Esophagus muscularis mucosa (tissue), 4 donors: ENCODE data around the gene PTPRN2. TPM values are rescaled to one million over a fixed set of nuclear protein-coding genes. Genes with fewer than 3 reads are reported as not detected.

Experiments
- DNase-seq: peaks from one replicate; pipeline ENCODE4 v3.0.0-alpha.2; 2017; ENCODE audit errors: extremely low spot score
- H3K27ac ChIP-seq, 4 donors: fragments of 200-600 bp; sonication (generic); replicated peaks in 1 of 4; 1 replicate in 3 of 4; 2 replicates in 1 of 4; pipeline ENCODE4 v1.5.1; 2016 to 2019; ENCODE audit warnings: mild to moderate bottlenecking in 1 of 4
- H3K27me3 ChIP-seq, 4 donors: fragments of 200-600 bp; sonication (generic); one replicate each; pipeline versions ENCODE4 v1.5.1 to v1.6.0; 2016 to 2019
- H3K36me3 ChIP-seq, 4 donors: fragments of 200-600 bp; sonication (generic); one replicate each; pipeline ENCODE4 v1.5.1; 2016 to 2019
- H3K4me1 ChIP-seq, 4 donors: fragments of 200-600 bp; sonication (generic); one replicate each; pipeline ENCODE4 v1.5.1; 2016 to 2019
- H3K4me3 ChIP-seq, 4 donors: fragments of 200-600 bp; sonication (generic); 1 replicate in 2 of 4; 2 replicates in 2 of 4; pipeline ENCODE4 v1.5.1; 2016 to 2019; ENCODE audit warnings: mild to moderate bottlenecking in 4 of 4, moderate library complexity in 1 of 4
- H3K9me3 ChIP-seq, 4 donors: fragments of 200-600 bp; sonication (generic); 1 replicate in 3 of 4; 2 replicates in 1 of 4; pipeline ENCODE4 v1.5.1; 2016 to 2019
- CTCF ChIP-seq, 3 experiments: fragments of 200-600 bp in 2 of 3; fragments of 450-650 bp in 1 of 3; sonication (generic) in 2 of 3; IDR thresholded peaks; one replicate each; pipeline ENCODE4 v1.5.1; 2017 to 2019; ENCODE audit warnings: antibody characterized with exemption in 3 of 3, mild to moderate bottlenecking in 2 of 3, moderate library complexity in 1 of 3
- EP300 ChIP-seq: sonication (generic); formaldehyde crosslinking; IDR thresholded peaks from one replicate; pipeline ENCODE4 v1.6.1; 2017; ENCODE audit warnings: antibody characterized with exemption
- POLR2A ChIP-seq: fragments of 450-650 bp; IDR thresholded peaks from one replicate; pipeline ENCODE4 v1.6.1; 2017; ENCODE audit warnings: antibody characterized with exemption, moderate library complexity, mild to moderate bottlenecking, low read depth
- POLR2AphosphoS5 ChIP-seq, 2 donors: sonication (generic); formaldehyde crosslinking; IDR thresholded peaks; one replicate each; pipeline ENCODE4 v1.6.1; 2017; ENCODE audit warnings: antibody characterized with exemption in 2 of 2
- WGBS: methylation state at CpG from one replicate; pipeline ENCODE4 v1.1.5; 2018; 5-methylcytosine and 5-hydroxymethylcytosine counted together
- intact Hi-C: fragments of 100-400 bp; cut with DNase I; formaldehyde crosslinking; loops from one replicate; pipeline ENCODE4 v1.15.1; 2023
- total RNA-seq, 4 donors: library from RNA; depleted of rRNA; stranded (reverse); fragments of >200 nt; gene quantifications; one replicate each; pipeline versions ENCODE4 v1.1.0 to v1.2.1, GENCODE V29; 2016

The PTPRN2 gene
- total RNA-seq, 4 donors from 2014 or later = 2.1 to 3.1 (median 3.1) TPM

- H3K27ac ChIP-seq = no peak overlapping the region
- no peaks in the 10 kb centered on the region for H3K36me3 ChIP-seq
- H3K27me3 ChIP-seq = no peaks in the 10 kb centered on the region
- 83% methylated on average over 4 of the region's 4 CpGs for WGBS
- no peak for DNase-seq
- H3K9me3 ChIP-seq = peaks cover 0 to under 1% (median 0%) of the 10 kb centered on the region in 4 donors
- no peaks in the 10 kb centered on the region for H3K4me1 ChIP-seq
- intact Hi-C loops = no loop called here
- no peak for TF ChIP-seq CTCF (IDR thresholded peaks at IDR 0.05)
- TF ChIP-seq POLR2AphosphoS5 (IDR thresholded peaks at IDR 0.05) = no peak
- TF ChIP-seq EP300 = no peak
- TF ChIP-seq POLR2A = no peak
- no peak overlapping the region for H3K4me3 ChIP-seq
These were observed 780.1 kb downstream of the PTPRN2 start for GRCh38 chr7:157807510-157807909.

GRCh38 chr7:157806711-157807110 lies 780.9 kb downstream of the PTPRN2 start:
- no peak overlapping the region for H3K4me3 ChIP-seq
- no peaks in the 10 kb centered on the region for H3K4me1 ChIP-seq
- TF ChIP-seq CTCF (IDR thresholded peaks at IDR 0.05) = no peak
- no peak for TF ChIP-seq POLR2A
- TF ChIP-seq EP300 = no peak
- TF ChIP-seq POLR2AphosphoS5 (IDR thresholded peaks at IDR 0.05) = no peak
- H3K9me3 ChIP-seq = peaks cover 0 to 8% (median 0%) of the 10 kb centered on the region in 4 donors
- DNase-seq = no peak
- no peaks in the 10 kb centered on the region for H3K36me3 ChIP-seq
- H3K27ac ChIP-seq = no peak overlapping the region
- 100% methylated on average over 2 of the region's 4 CpGs for WGBS
- intact Hi-C loops = no loop called here
- no peaks in the 10 kb centered on the region for H3K27me3 ChIP-seq

- no peak overlapping the region for H3K4me3 ChIP-seq
- H3K36me3 ChIP-seq = no peaks in the 10 kb centered on the region
- no peak for TF ChIP-seq POLR2AphosphoS5 (IDR thresholded peaks at IDR 0.05)
- intact Hi-C loops = no loop called here
- DNase-seq = no peak
- no peaks in the 10 kb centered on the region for H3K4me1 ChIP-seq
- no peak overlapping the region for H3K27ac ChIP-seq
- H3K27me3 ChIP-seq = no peaks in the 10 kb centered on the region
- H3K9me3 ChIP-seq = peaks cover 0 to 8% (median 0%) of the 10 kb centered on the region in 4 donors
- 71% methylated on average over 6 of the region's 6 CpGs for WGBS
These were observed 781.9 kb downstream of the PTPRN2 start for GRCh38 chr7:157805713-157806112.

- intact Hi-C loops = no loop called here
- Histone ChIP-seq H3K27me3 (no peaks in the 10 kb centered on the region), H3K9me3 (peaks cover 0 to 8% (median 0%) of the 10 kb centered on the region in 4 donors), H3K4me3 (no peak overlapping the region), H3K27ac (no peak overlapping the region), H3K36me3 (no peaks in the 10 kb centered on the region), H3K4me1 (no peaks in the 10 kb centered on the region)
- TF ChIP-seq POLR2AphosphoS5 (IDR thresholded peaks at IDR 0.05) (no peak), POLR2A (no peak), EP300 (no peak), CTCF (IDR thresholded peaks at IDR 0.05) (no peak)
- whole genome bisulfite sequencing = 90% methylated on average over 5 of the region's 5 CpGs
- DNase-seq = no peak
These were observed 783.7 kb downstream of the PTPRN2 start for GRCh38 chr7:157803906-157804305.

GRCh38 chr7:157801971-157802675 lies 785.5 kb downstream of the PTPRN2 start:
- WGBS = 90% methylated on average over 42 of the region's 42 CpGs
- no peak for DNase-seq
- peaks cover 0 to 8% (median 0%) of the 10 kb centered on the region in 4 donors for H3K9me3 ChIP-seq
- intact Hi-C loops = no loop called here
- no peak for TF ChIP-seq CTCF (IDR thresholded peaks at IDR 0.05)
- TF ChIP-seq EP300 = no peak
- TF ChIP-seq POLR2A = no peak
- no peak for TF ChIP-seq POLR2AphosphoS5 (IDR thresholded peaks at IDR 0.05)
- no peaks in the 10 kb centered on the region for H3K4me1 ChIP-seq
- H3K4me3 ChIP-seq = no peak overlapping the region
- H3K27ac ChIP-seq = no peak overlapping the region
- no peaks in the 10 kb centered on the region for H3K36me3 ChIP-seq
- H3K27me3 ChIP-seq = no peaks in the 10 kb centered on the region
